GM19324 (cell line): ENCODE results near the gene LRPAP1.
"Not testable (repeated sequence)": the region's sequence is repeated elsewhere in the genome, so short reads cannot be mapped to it uniquely, and the experiment has no call there.

Source experiments
- ATAC-seq: cut with Tn5 transposase; IDR thresholded peaks from one replicate; pipeline ENCODE4 v1.9.1; 2021; ENCODE audit warnings: mild to moderate bottlenecking, moderate library complexity; ENCODE audit not compliant: unreplicated experiment, low FRiP score

LRPAP1 gene

GRCh38 chr4:3464911-3465697, 67.1 kb downstream of the LRPAP1 start:
- no peak for ATAC-seq

GRCh38 chr4:3464349-3464905, 67.8 kb downstream of the LRPAP1 start:
- no peak for ATAC-seq

- no peak for ATAC-seq
Measured at GRCh38 chr4:3463556-3464348, 68.5 kb downstream of the LRPAP1 start.

GRCh38 chr4:3462790-3463415, 69.3 kb downstream of the LRPAP1 start, which contains the start of gene DOK7:
Gene DOK7 (plus strand): TSS chr4:3463306. CDS start chr4:3463376, 70 bp downstream.
- no peak for ATAC-seq

GRCh38 chr4:3462321-3462789, 69.9 kb downstream of the LRPAP1 start:
- ATAC-seq = no peak

GRCh38 chr4:3461515-3462291, 70.5 kb downstream of the LRPAP1 start:
- no peak for ATAC-seq

GRCh38 chr4:3460926-3461325, 71.3 kb downstream of the LRPAP1 start:
- ATAC-seq = no peak

- ATAC-seq = not testable (repeated sequence)
Measured at GRCh38 chr4:3459156-3459555, 73.1 kb downstream of the LRPAP1 start.

- no peak for ATAC-seq
Measured at GRCh38 chr4:3458371-3458770, 73.9 kb downstream of the LRPAP1 start.

- not testable (repeated sequence) for ATAC-seq
Measured at GRCh38 chr4:3455596-3455995, 76.6 kb downstream of the LRPAP1 start.
